Measurements from ENCODE around the gene DCAF12.
"Not testable (repeated sequence)": the region's sequence is repeated elsewhere in the genome, so short reads cannot be mapped to it uniquely, and the experiment has no call there.

DCAF12 gene

GRCh38 chr9:34065541-34065940 lies 61.0 kb downstream of the DCAF12 start:
- no peak for DNase-seq (ENCODE audit: low read depth)

- no peak for DNase-seq (ENCODE audit: low read depth)
Observed at GRCh38 chr9:34059954-34060353, 66.5 kb downstream of the DCAF12 start.

- DNase-seq (ENCODE audit: low read depth): no peak
Observed at GRCh38 chr9:34059281-34059680, 67.2 kb downstream of the DCAF12 start.

- no peak for DNase-seq (ENCODE audit: low read depth)
Observed at GRCh38 chr9:34049630-34050384, 76.7 kb downstream of the DCAF12 start.

- DNase-seq (ENCODE audit: low read depth): peak; percentile 96
Observed at GRCh38 chr9:34048727-34049629, 77.5 kb downstream of the DCAF12 start, which contains the start of gene UBAP2. Gene UBAP2 (minus strand): TSS chr9:34048887. CDS start chr9:34017148, 31,739 bp downstream.

GRCh38 chr9:34047864-34048726 lies 78.4 kb downstream of the DCAF12 start:
- peak; percentile 9 for DNase-seq (ENCODE audit: low read depth)

- no peak for DNase-seq (ENCODE audit: low read depth)
Observed at GRCh38 chr9:34046784-34047379, 79.6 kb downstream of the DCAF12 start.

- DNase-seq (ENCODE audit: low read depth): no peak
Observed at GRCh38 chr9:34045903-34046302, 80.6 kb downstream of the DCAF12 start.

- not testable (repeated sequence) for DNase-seq (ENCODE audit: low read depth)
Observed at GRCh38 chr9:34042074-34042473, 84.4 kb downstream of the DCAF12 start.

GRCh38 chr9:34038851-34039250 lies 87.6 kb downstream of the DCAF12 start:
- DNase-seq (ENCODE audit: low read depth): not testable (repeated sequence)

GRCh38 chr9:34037626-34038025 lies 88.9 kb downstream of the DCAF12 start:
- no peak for DNase-seq (ENCODE audit: low read depth)

- DNase-seq (ENCODE audit: low read depth): no peak
Observed at GRCh38 chr9:34036625-34037024, 89.9 kb downstream of the DCAF12 start.
